AG04449 (cell line): ENCODE data around the gene FKBP5.

Experiments used
- CTCF ChIA-PET: fragments of 350-600 bp; formaldehyde crosslinking; extraction: SDS; loops from one replicate; lab custom pipeline; 2021; ENCODE audit warnings: antibody characterized with exemption; lab: Yijun Ruan, JAX
- POLR2A ChIA-PET: fragments of 400-600, 350-600 bp; formaldehyde crosslinking; extraction: SDS; loops from one replicate; lab custom pipeline; 2020; ENCODE audit warnings: antibody characterized with exemption, inconsistent platforms; lab: Yijun Ruan, JAX
- DNase-seq: peaks from one replicate; pipeline ENCODE4 v3.0.0-alpha.2; 2010; ENCODE audit warnings: low read depth, low spot score
- H3K4me3 ChIP-seq: 2 replicates; pipeline ENCODE4 v1.5.1; 2011; ENCODE audit warnings: low read depth, mild to moderate bottlenecking, control low read depth, low read length
- TF ChIP-seq, protein P1 (sequence below): IDR thresholded peaks from one replicate; pipeline ENCODE4 v1.5.1; 2011; ENCODE audit warnings: mild to moderate bottlenecking, moderate library complexity, low read length, control low read depth, inconsistent platforms; ENCODE audit not compliant: insufficient read depth; ENCODE audit errors: missing control alignments

FKBP5 gene

DNA sequence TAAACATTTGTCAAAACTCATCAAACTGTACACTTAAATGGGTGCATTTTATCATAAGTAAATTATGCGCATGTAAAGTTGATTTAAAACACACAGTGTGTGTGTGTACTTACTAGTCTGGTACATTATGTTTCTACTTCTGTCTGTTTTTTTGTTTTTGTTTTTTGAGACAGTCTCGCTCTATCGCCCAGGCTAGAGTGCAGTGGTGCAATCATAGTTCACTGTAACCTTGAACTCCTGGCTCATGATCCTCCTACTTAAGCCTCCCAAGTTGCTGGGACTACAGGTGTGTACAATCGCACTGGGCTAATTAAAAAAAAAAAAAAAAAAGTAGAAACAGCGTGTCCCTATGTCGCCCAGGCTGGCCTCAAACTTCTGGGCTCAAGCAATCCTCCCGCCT, 23.0 kb upstream of the FKBP5 start:
- CTCF ChIA-PET: interaction anchor here (3.0 kb wide), 1 partner anchor 25 kb away, joined by 11 read pairs; the partner anchor contains the start of gene ARMC12
- no peak for DNase-seq
- H3K4me3 ChIP-seq: no peak overlapping the region
- POLR2A ChIA-PET: no interaction called here
- TF ChIP-seq, protein P1, sequence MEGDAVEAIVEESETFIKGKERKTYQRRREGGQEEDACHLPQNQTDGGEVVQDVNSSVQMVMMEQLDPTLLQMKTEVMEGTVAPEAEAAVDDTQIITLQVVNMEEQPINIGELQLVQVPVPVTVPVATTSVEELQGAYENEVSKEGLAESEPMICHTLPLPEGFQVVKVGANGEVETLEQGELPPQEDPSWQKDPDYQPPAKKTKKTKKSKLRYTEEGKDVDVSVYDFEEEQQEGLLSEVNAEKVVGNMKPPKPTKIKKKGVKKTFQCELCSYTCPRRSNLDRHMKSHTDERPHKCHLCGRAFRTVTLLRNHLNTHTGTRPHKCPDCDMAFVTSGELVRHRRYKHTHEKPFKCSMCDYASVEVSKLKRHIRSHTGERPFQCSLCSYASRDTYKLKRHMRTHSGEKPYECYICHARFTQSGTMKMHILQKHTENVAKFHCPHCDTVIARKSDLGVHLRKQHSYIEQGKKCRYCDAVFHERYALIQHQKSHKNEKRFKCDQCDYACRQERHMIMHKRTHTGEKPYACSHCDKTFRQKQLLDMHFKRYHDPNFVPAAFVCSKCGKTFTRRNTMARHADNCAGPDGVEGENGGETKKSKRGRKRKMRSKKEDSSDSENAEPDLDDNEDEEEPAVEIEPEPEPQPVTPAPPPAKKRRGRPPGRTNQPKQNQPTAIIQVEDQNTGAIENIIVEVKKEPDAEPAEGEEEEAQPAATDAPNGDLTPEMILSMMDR: no peak

GRCh38 chr6:35710241-35710847, 21.6 kb upstream of the FKBP5 start:
- DNase-seq: no peak
- ChIA-PET POLR2A (no interaction called here), CTCF (interaction anchor here (0.6 to 3.0 kb wide), 5 partner anchors 15 to 124 kb away, joined by 3 to 11 read pairs (median 3); partner anchors contain the start of gene ARMC12)
- TF ChIP-seq, protein P1: no peak
- no peak overlapping the region for H3K4me3 ChIP-seq

DNA sequence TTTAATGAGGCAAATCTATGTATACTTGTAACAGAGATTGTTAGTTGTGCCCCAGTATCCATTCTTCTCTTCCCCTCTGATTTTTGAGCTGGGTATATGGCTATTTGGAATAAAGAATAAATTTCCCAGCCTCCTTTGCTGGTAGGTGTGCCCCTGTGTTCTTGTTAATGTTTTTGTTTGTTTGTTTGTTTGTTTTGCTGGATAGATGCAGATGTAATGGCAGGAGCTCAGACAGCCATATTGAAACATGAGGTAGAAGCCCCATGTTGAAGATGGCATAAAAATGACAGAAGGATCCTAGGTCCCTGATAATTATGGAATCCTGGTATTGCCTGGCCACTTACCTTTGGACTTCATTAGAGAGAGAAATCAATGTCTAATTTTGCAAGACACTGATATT, 19.9 kb upstream of the FKBP5 start:
- no peak overlapping the region for H3K4me3 ChIP-seq
- CTCF ChIA-PET: interaction anchor here (1.1 kb wide), 1 partner anchor 125 kb away, joined by 3 read pairs; no protein-coding TSS in a partner anchor
- POLR2A ChIA-PET: no interaction called here
- no peak for DNase-seq
- TF ChIP-seq, protein P1: no peak

DNA sequence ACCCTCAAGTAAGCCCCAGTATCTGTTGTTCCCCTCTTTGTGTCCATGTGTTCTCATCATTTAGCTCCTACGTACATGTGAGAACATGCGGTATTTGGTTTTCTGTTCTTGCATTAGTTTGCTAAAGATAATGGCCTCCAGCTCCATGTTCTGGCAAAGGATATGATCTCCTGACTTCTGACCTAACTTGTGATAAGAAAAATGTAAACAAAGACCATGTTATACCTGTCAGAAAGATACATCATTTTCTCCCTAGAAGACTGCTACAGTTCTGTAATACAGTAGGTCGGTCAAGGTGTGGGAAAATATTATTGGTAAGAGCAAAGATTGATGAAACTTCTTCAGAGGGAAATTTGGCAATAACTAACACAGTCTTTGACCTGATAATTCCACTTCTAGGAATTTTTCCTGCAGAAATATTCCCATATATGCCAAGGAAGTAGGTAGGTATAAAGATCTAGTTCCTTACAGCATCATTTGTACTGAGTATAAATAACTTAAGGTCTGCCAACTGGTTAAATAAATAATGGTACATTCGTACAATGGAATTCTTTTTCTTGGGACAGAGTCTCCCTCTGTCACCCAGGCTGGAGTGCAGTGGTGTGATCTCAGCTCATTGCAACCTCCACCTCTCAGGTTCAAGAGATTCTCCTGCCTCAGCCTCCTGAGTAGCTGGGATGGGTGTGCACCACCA, 19.1 kb upstream of the FKBP5 start:
- ChIA-PET CTCF (interaction anchor here (1.1 kb wide), 1 partner anchor 124 kb away, joined by 3 read pairs; no protein-coding TSS in a partner anchor), POLR2A (no interaction called here)
- DNase-seq: no peak
- TF ChIP-seq, protein P1: no peak
- H3K4me3 ChIP-seq: no peak overlapping the region

- CTCF ChIA-PET: interaction anchor here (1.0 kb wide), 1 partner anchor 20 kb away, joined by 3 read pairs; no protein-coding TSS in a partner anchor
- no peak for DNase-seq
- POLR2A ChIA-PET: no interaction called here
- no peak overlapping the region for H3K4me3 ChIP-seq
- TF ChIP-seq, protein P1: no peak
These were observed 17.8 kb upstream of the FKBP5 start for GRCh38 chr6:35706468-35706867.

DNA sequence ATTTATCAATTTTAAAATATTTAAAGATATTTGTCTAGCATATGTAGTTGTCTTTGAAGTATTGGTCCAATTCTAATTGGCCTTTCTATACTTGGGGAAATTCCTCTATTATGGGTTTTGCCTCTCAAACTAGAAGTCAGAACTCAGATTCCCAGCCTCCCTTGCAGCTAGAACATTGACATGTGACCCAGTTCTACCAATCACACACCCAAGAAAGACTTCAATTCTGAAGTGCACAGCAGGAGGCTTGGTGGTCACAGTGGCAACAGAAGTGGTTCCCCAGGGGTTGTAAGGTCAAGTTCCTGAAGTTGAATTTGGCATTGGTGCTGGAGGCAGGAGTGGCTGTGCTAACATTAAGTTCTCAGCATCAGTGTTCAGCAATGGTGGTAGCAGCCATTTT, 14.8 kb upstream of the FKBP5 start:
- TF ChIP-seq, protein P1: no peak
- H3K4me3 ChIP-seq: no peak overlapping the region
- CTCF ChIA-PET: interaction anchor here (0.7 to 1.2 kb wide), 2 partner anchors 33 to 181 kb away, joined by 3 to 5 read pairs; partner anchors contain the start of gene ARMC12
- no peak for DNase-seq
- POLR2A ChIA-PET: no interaction called here
